HepG2 (cell line): ENCODE results near the gene ITGB5. TPM values are rescaled to one million over a fixed set of nuclear protein-coding genes. Genes with fewer than 3 reads are reported as not detected.

ENCODE experiments used
- ATAC-seq: fragments of 200-7000 bp; cut with Tn5 transposase; 3 replicates; pipeline ENCODE4 v1.9.1; 2020; ENCODE audit warnings: mild to moderate bottlenecking, moderate library complexity
- BruUV-seq: library from RNA; stranded (reverse); fragments of 400-500 nt; replicated peaks from 2 replicates; lab custom pipeline; 2021; lab: Mats Ljungman, UMichigan
- CTCF ChIA-PET: fragments of 300-600 bp; formaldehyde crosslinking; extraction: SDS; loops from one replicate; lab custom pipeline; 2021; ENCODE audit warnings: low total read pairs, inconsistent platforms, low intra/inter-chr PET ratio; lab: Yijun Ruan, JAX
- POLR2A ChIA-PET: fragments of 350-600 bp; sonication (Branson Sonifier 250); formaldehyde crosslinking; loops from one replicate; lab custom pipeline; 2020; ENCODE audit warnings: antibody characterized with exemption, inconsistent platforms; lab: Yijun Ruan, JAX
- DNase-seq: peaks from one replicate; pipeline ENCODE4 v3.0.0-alpha.2; 2015; ENCODE audit warnings: low spot score
- FAIRE-seq: peaks from 3 replicates; lab custom pipeline; 2011; peaks lifted over from hg19 to GRCh38; lab: Jason Lieb, UNC
- H2AFZ ChIP-seq: one replicate; pipeline ENCODE4 v1.6.1; 2011; ENCODE audit warnings: low read length, inconsistent platforms
- H3K27ac ChIP-seq: fragments of 300-600 bp; 3 replicates; pipeline ENCODE4 v1.8.0; 2011; ENCODE audit warnings: mixed run types, mild to moderate bottlenecking, mixed read lengths, low read length, inconsistent platforms; ENCODE audit not compliant: insufficient read depth; ENCODE audit errors: extremely low read length
- H3K27me3 ChIP-seq, 2 experiments: fragments of 200-600 bp in 1 of 2; 2 replicates in 1 of 2; 3 replicates in 1 of 2; pipeline versions ENCODE4 v1.6.0 to v1.8.0; 2011; ENCODE audit warnings: low read length in 2 of 2, mild to moderate bottlenecking in 2 of 2, moderate library complexity in 2 of 2, inconsistent platforms in 1 of 2; ENCODE audit not compliant: insufficient read depth in 2 of 2, control insufficient read depth in 1 of 2
- H3K36me3 ChIP-seq, 2 experiments: fragments of 200-600 bp in 1 of 2; replicated peaks in 1 of 2; 2 replicates in 1 of 2; 3 replicates in 1 of 2; pipeline versions ENCODE4 v1.5.1 to v1.8.0; 2011; ENCODE audit warnings: low read length in 2 of 2, inconsistent platforms in 1 of 2; ENCODE audit not compliant: insufficient read depth in 2 of 2, control insufficient read depth in 1 of 2
- H3K4me1 ChIP-seq: 2 replicates; pipeline ENCODE4 v1.5.1; 2012; ENCODE audit warnings: low read length, inconsistent platforms; ENCODE audit not compliant: insufficient read depth
- H3K4me2 ChIP-seq: 2 replicates; pipeline ENCODE4 v1.6.0; 2011; ENCODE audit warnings: low read depth, low read length, inconsistent platforms
- H3K4me3 ChIP-seq, 3 experiments: fragments of 200-600 bp in 1 of 3; sonication (generic), shearing (Covaris generic) in 1 of 3; replicated peaks in 1 of 3; 2 replicates each; pipeline ENCODE4 v1.5.1; 2011 to 2016; ENCODE audit warnings: low read length in 3 of 3, inconsistent platforms in 2 of 3, low read depth in 2 of 3, mild to moderate bottlenecking in 2 of 3, control low read depth in 1 of 3, mixed read lengths in 1 of 3; ENCODE audit not compliant: insufficient read depth in 1 of 3
- H3K79me2 ChIP-seq: one replicate; pipeline ENCODE4 v1.6.1; 2011; ENCODE audit warnings: low read length, inconsistent platforms; ENCODE audit not compliant: insufficient read depth
- H3K9ac ChIP-seq: 2 replicates; pipeline ENCODE4 v1.6.0; 2011; ENCODE audit warnings: mild to moderate bottlenecking, low read depth, low read length, inconsistent platforms; ENCODE audit not compliant: insufficient read depth
- H3K9me3 ChIP-seq: 2 replicates; pipeline ENCODE4 v1.5.1; 2012; ENCODE audit warnings: mild to moderate bottlenecking, low read length
- H4K20me1 ChIP-seq: 2 replicates; pipeline ENCODE4 v1.6.0; 2011; ENCODE audit warnings: inconsistent platforms, mild to moderate bottlenecking, low read length, moderate library complexity; ENCODE audit not compliant: insufficient read depth
- ADNP ChIP-seq: sonication (generic); formaldehyde crosslinking; IDR thresholded peaks from 2 replicates; pipeline ENCODE4 v1.4.0; 2020; ENCODE audit warnings: missing genetic modification reagents
- E2F1 ChIP-seq: sonication (generic); formaldehyde crosslinking; IDR thresholded peaks from 2 replicates; pipeline ENCODE4 v1.5.0; 2020; ENCODE audit warnings: missing genetic modification reagents
- HMG20A ChIP-seq: IDR thresholded peaks from 2 replicates; pipeline ENCODE4 v1.6.1; 2016; ENCODE audit warnings: borderline replicate concordance
- KDM5B ChIP-seq: sonication (generic); formaldehyde crosslinking; IDR thresholded peaks from 2 replicates; pipeline ENCODE4 v1.4.0; 2020; ENCODE audit warnings: missing genetic modification reagents, mild to moderate bottlenecking, borderline replicate concordance
- MEF2D ChIP-seq: sonication (generic); formaldehyde crosslinking; IDR thresholded peaks from 2 replicates; pipeline ENCODE4 v1.5.1; 2020; ENCODE audit warnings: mild to moderate bottlenecking, missing genetic modification reagents
- ONECUT2 ChIP-seq: sonication (generic); formaldehyde crosslinking; IDR thresholded peaks from 2 replicates; pipeline ENCODE4 v1.4.0; 2020; ENCODE audit warnings: missing genetic modification reagents
- PAXIP1 ChIP-seq: sonication (generic); formaldehyde crosslinking; conservative IDR thresholded peaks from 2 replicates; pipeline ENCODE4 v1.4.0; 2020; ENCODE audit warnings: mild to moderate bottlenecking, missing genetic modification reagents, moderate library complexity
- ZGPAT ChIP-seq: IDR thresholded peaks from 2 replicates; pipeline ENCODE4 v1.6.1; 2016; ENCODE audit warnings: mild to moderate bottlenecking
- ZIK1 ChIP-seq: sonication (generic); formaldehyde crosslinking; IDR thresholded peaks from 2 replicates; pipeline ENCODE4 v1.5.0; 2020; ENCODE audit warnings: mild to moderate bottlenecking, low read depth, missing genetic modification reagents, borderline replicate concordance
- ZNF10 ChIP-seq: sonication (generic); formaldehyde crosslinking; IDR thresholded peaks from 2 replicates; pipeline ENCODE4 v1.4.0; 2020; ENCODE audit warnings: mild to moderate bottlenecking, low read depth, missing genetic modification reagents, borderline replicate concordance
- ZNF3 ChIP-seq: IDR thresholded peaks from 2 replicates; pipeline ENCODE4 v1.7.0; 2017; ENCODE audit warnings: inconsistent platforms
- ZNF709 ChIP-seq: sonication (generic); formaldehyde crosslinking; IDR thresholded peaks from 2 replicates; pipeline ENCODE4 v1.5.0; 2020; ENCODE audit warnings: mild to moderate bottlenecking, missing genetic modification reagents
- ZSCAN21 ChIP-seq: sonication (generic); formaldehyde crosslinking; IDR thresholded peaks from 2 replicates; pipeline ENCODE4 v1.8.0; 2022; ENCODE audit warnings: mild to moderate bottlenecking, missing genetic modification reagents, moderate library complexity, borderline replicate concordance
- WGBS: methylation state at CpG from one replicate; pipeline ENCODE4 v1.1.6; 2017; ENCODE audit warnings: low lambda C conversion rate; 5-methylcytosine and 5-hydroxymethylcytosine counted together
- in situ Hi-C: cut with HindIII; loops from 2 replicates; pipeline ENCODE4 v1.10.0; 2017; ENCODE audit warnings: low pct_unique_long_range_greater_than_20kb; ENCODE audit not compliant: extremely low pct_ligation_motif_present
- intact Hi-C: fragments of 100-400 bp; cut with micrococcal nuclease; formaldehyde crosslinking; loops from one replicate; pipeline ENCODE4 v1.10.0; 2022; ENCODE audit not compliant: unreplicated experiment
- polyA plus RNA-seq, 8 experiments: library from polyadenylated mRNA; depleted of rRNA in 3 of 8; stranded (reverse) in 7 of 8; unstranded in 1 of 8; fragments of >200 nt; fragmentation: Illumina TruSeq in 4 of 8; extraction: Trizol in 4 of 8; gene quantifications; 2 replicates each; pipeline versions ENCODE4 v1.2.1 to v1.2.3, GENCODE V29; 2011 to 2016; ENCODE audit warnings: low read depth in 4 of 8, missing spikeins in 1 of 8, mixed read lengths in 1 of 8; ENCODE audit not compliant: insufficient read depth in 1 of 8
- total RNA-seq, 5 experiments: library from RNA; depleted of rRNA; stranded (reverse); fragments of >200 nt; fragmentation: Illumina TruSeq; extraction: Trizol; gene quantifications; 2 replicates each; pipeline ENCODE4 v1.2.3, GENCODE V29; 2016; ENCODE audit warnings: low read depth in 1 of 5

Gene ITGB5
- total and polyA plus RNA-seq, 2 of the 13 experiments (the other 11 are each of a cell fraction or from before 2014, with no cell fraction given): 74.1 to 343 TPM

GRCh38 chr3:124788254-124788745 lies 98.9 kb downstream of the ITGB5 start:
- 89% methylated on average over 2 of the region's 2 CpGs for WGBS
- peaks cover 28% of the 10 kb centered on the region for H3K4me1 ChIP-seq
- ATAC-seq (no peak), FAIRE-seq (no peak), DNase-seq (no peak)
- BruUV-seq: no TSS peak
- no peak overlapping the region for H3K4me2 ChIP-seq
- no peak overlapping the region for H2AFZ ChIP-seq
- no peak overlapping the region for H3K9ac ChIP-seq
- H3K27me3 ChIP-seq: no peaks in the 10 kb centered on the region
- no peaks in the 10 kb centered on the region for H4K20me1 ChIP-seq
- H3K79me2 ChIP-seq: no peaks in the 10 kb centered on the region
- no peaks in the 10 kb centered on the region for H3K9me3 ChIP-seq
- no peak overlapping the region for H3K27ac ChIP-seq
- peaks cover 21 to 55% of the 10 kb centered on the region in 2 experiments for H3K36me3 ChIP-seq
- in situ Hi-C loops (no loop called here), intact Hi-C loops (loop anchor here (5.0 kb wide), 1 partner anchor 49 kb away; no protein-coding TSS in a partner anchor)
- POLR2A ChIA-PET: interaction anchor here (1.8 to 3.0 kb wide), 2 partner anchors 45 to 113 kb away, joined by 8 to 12 read pairs; no protein-coding TSS in a partner anchor
- H3K4me3 ChIP-seq: no peak overlapping the region
- CTCF ChIA-PET: no interaction called here
- TF ChIP-seq KDM5B (CRISPR knock-in tag): no peak
- no peak for TF ChIP-seq ADNP (CRISPR knock-in tag)
- no peak for TF ChIP-seq ONECUT2 (CRISPR knock-in tag)
- TF ChIP-seq ZGPAT (CRISPR knock-in tag): no peak
- no peak for TF ChIP-seq PAXIP1 (CRISPR knock-in tag)
- TF ChIP-seq HMG20A (CRISPR knock-in tag): no peak
- TF ChIP-seq ZSCAN21: no peak
- TF ChIP-seq E2F1 (CRISPR knock-in tag): no peak
- TF ChIP-seq ZNF10: no peak
- TF ChIP-seq ZIK1 (CRISPR knock-in tag): no peak
- no peak for TF ChIP-seq ZNF709
- no peak for TF ChIP-seq MEF2D (CRISPR knock-in tag)
- TF ChIP-seq ZNF3 (CRISPR knock-in tag): no peak
